GM23338 (cell line): ENCODE measurements around the gene LRRC28. TPM values are rescaled to one million over a fixed set of nuclear protein-coding genes. Genes with fewer than 3 reads are reported as not detected.

ENCODE experiments used
- ATAC-seq: fragments of 200-7000 bp; cut with Tn5 transposase; 3 replicates; pipeline ENCODE4 v1.9.1; 2020
- DNase-seq: peaks from one replicate; pipeline ENCODE4 v3.0.0-alpha.2; 2015; ENCODE audit warnings: low spot score
- H2AFZ ChIP-seq: fragments of 200-600 bp; sonication (generic); 2 replicates; pipeline ENCODE4 v1.8.0; 2016; ENCODE audit warnings: antibody characterized with exemption, mild to moderate bottlenecking, moderate library complexity
- H3F3A ChIP-seq: fragments of 200-600 bp; sonication (generic); replicated peaks from 2 replicates; pipeline ENCODE4 v1.8.0; 2017; ENCODE audit warnings: antibody characterized with exemption, mixed run types, low read depth
- H3K27ac ChIP-seq: fragments of 200-600 bp; sonication (generic); 2 replicates; pipeline ENCODE4 v1.6.1; 2016; ENCODE audit warnings: low read depth
- H3K27me3 ChIP-seq: fragments of 200-600 bp; sonication (generic); 2 replicates; pipeline ENCODE4 v1.8.0; 2016; ENCODE audit warnings: mild to moderate bottlenecking, mixed run types, moderate library complexity; ENCODE audit not compliant: insufficient read depth
- H3K36me3 ChIP-seq: fragments of 200-600 bp; sonication (generic); 2 replicates; pipeline ENCODE4 v1.8.0; 2016; ENCODE audit warnings: mild to moderate bottlenecking; ENCODE audit not compliant: insufficient read depth
- H3K4me1 ChIP-seq: fragments of 200-600 bp; sonication (generic); 2 replicates; pipeline ENCODE4 v1.8.0; 2016; ENCODE audit warnings: mild to moderate bottlenecking, moderate library complexity; ENCODE audit not compliant: insufficient read depth
- H3K4me2 ChIP-seq: fragments of 200-600 bp; sonication (generic); 2 replicates; pipeline ENCODE4 v1.7.1; 2017; ENCODE audit warnings: mixed run types
- H3K4me3 ChIP-seq: fragments of 200-600 bp; sonication (generic); 2 replicates; pipeline ENCODE4 v1.6.1; 2016; ENCODE audit warnings: mixed run types
- H3K79me2 ChIP-seq: fragments of 200-600 bp; sonication (generic); replicated peaks from 2 replicates; pipeline ENCODE4 v1.8.0; 2017; ENCODE audit warnings: mild to moderate bottlenecking; ENCODE audit not compliant: insufficient read depth
- H3K9me2 ChIP-seq: fragments of 200-600 bp; sonication (generic); 2 replicates; pipeline ENCODE4 v1.8.0; 2017; ENCODE audit not compliant: insufficient read depth
- H4K20me1 ChIP-seq: fragments of 200-600 bp; sonication (generic); replicated peaks from 2 replicates; pipeline ENCODE4 v1.8.0; 2017; ENCODE audit warnings: mild to moderate bottlenecking; ENCODE audit not compliant: insufficient read depth
- H3K27ac Mint-ChIP-seq: 2 replicates; pipeline ENCODE4 v1.8.0; 2020; ENCODE audit warnings: inconsistent platforms, mild to moderate bottlenecking, moderate library complexity, mixed read lengths
- H3K27me3 Mint-ChIP-seq: 3 replicates; pipeline ENCODE4 v1.8.0; 2022; ENCODE audit warnings: low read depth, mild to moderate bottlenecking, moderate library complexity, mixed read lengths, inconsistent platforms; ENCODE audit not compliant: insufficient read depth, poor library complexity
- H3K36me3 Mint-ChIP-seq: 3 replicates; pipeline ENCODE4 v1.8.0; 2021; ENCODE audit warnings: low read depth, mild to moderate bottlenecking, inconsistent platforms, moderate library complexity, mixed read lengths
- H3K4me1 Mint-ChIP-seq: 3 replicates; pipeline ENCODE4 v1.8.0; 2020; ENCODE audit warnings: mild to moderate bottlenecking, inconsistent platforms, mixed read lengths
- H3K4me3 Mint-ChIP-seq: 3 replicates; pipeline ENCODE4 v1.8.0; 2021; ENCODE audit warnings: moderate library complexity, mild to moderate bottlenecking, inconsistent platforms, mixed read lengths
- H3K9me3 Mint-ChIP-seq: 3 replicates; pipeline ENCODE4 v1.8.0; 2020; ENCODE audit warnings: moderate library complexity, mild to moderate bottlenecking, inconsistent platforms, mixed read lengths
- CREB1 ChIP-seq: fragments of 250-450 bp; sonication (Bioruptor Pico); IDR thresholded peaks from 2 replicates; pipeline ENCODE4 v1.5.0; 2020; ENCODE audit warnings: low read depth, mild to moderate bottlenecking, moderate library complexity
- CTCF ChIP-seq, 2 experiments: fragments of 200-600 bp in 1 of 2; sonication (generic) in 1 of 2; conservative IDR thresholded peaks; 2 replicates each; pipeline versions ENCODE4 v1.5.1 to v1.6.1; 2016 to 2017; ENCODE audit warnings: antibody characterized with exemption in 2 of 2, low read depth in 2 of 2, mild to moderate bottlenecking in 2 of 2, moderate library complexity in 1 of 2
- EZH2 ChIP-seq: fragments of 200-600 bp; sonication (generic); IDR thresholded peaks from one replicate; pipeline ENCODE4 v1.8.0; 2017; ENCODE audit warnings: antibody characterized with exemption, mild to moderate bottlenecking, low read depth; ENCODE audit not compliant: unreplicated experiment
- JUNB ChIP-seq: IDR thresholded peaks from one replicate; pipeline ENCODE4 v1.6.1; 2016; ENCODE audit warnings: antibody characterized with exemption; ENCODE audit not compliant: unreplicated experiment
- NANOG ChIP-seq: IDR thresholded peaks from 2 replicates; pipeline ENCODE4 v1.6.1; 2016; ENCODE audit warnings: antibody characterized with exemption, borderline replicate concordance
- REST ChIP-seq: IDR thresholded peaks from one replicate; pipeline ENCODE4 v1.6.1; 2018; ENCODE audit warnings: antibody characterized with exemption; ENCODE audit not compliant: unreplicated experiment
- STAT1 ChIP-seq: IDR thresholded peaks from one replicate; pipeline ENCODE4 v1.6.1; 2016; ENCODE audit warnings: antibody characterized with exemption; ENCODE audit not compliant: unreplicated experiment
- ZNF114 ChIP-seq: fragments of 250-450 bp; sonication (Bioruptor Pico); IDR thresholded peaks from 2 replicates; pipeline ENCODE4 v1.5.0; 2020; ENCODE audit warnings: mild to moderate bottlenecking, moderate library complexity
- ZNF331 ChIP-seq: fragments of 250-450 bp; sonication (Bioruptor Pico); IDR thresholded peaks from 2 replicates; pipeline ENCODE4 v1.5.0; 2020; ENCODE audit warnings: low read depth, mild to moderate bottlenecking, moderate library complexity
- ZNF462 ChIP-seq: fragments of 250-450 bp; sonication (Bioruptor Pico); IDR thresholded peaks from 2 replicates; pipeline ENCODE4 v1.5.0; 2020; ENCODE audit warnings: mild to moderate bottlenecking, moderate library complexity
- polyA plus RNA-seq: library from polyadenylated mRNA; unstranded; fragments of >200 nt; fragmentation: Nextera tagmentation; extraction: Ambion mirVana; gene quantifications from 2 replicates; pipeline ENCODE4 v1.2.1, GENCODE V29; 2016
- total RNA-seq: library from RNA; depleted of rRNA; stranded (reverse); fragments of >200 nt; shearing (Covaris generic); gene quantifications from 2 replicates; pipeline ENCODE4 v1.2.3, GENCODE V29; 2014

The LRRC28 gene
- total and polyA plus RNA-seq, 2 experiments from 2014 or later: 12.9 to 28.4 TPM

- DNase-seq: no peak
Measured at GRCh38 chr15:99238849-99239248, 12.4 kb upstream of the LRRC28 start.

GRCh38 chr15:99239545-99240198 is 11.6 kb upstream of the LRRC28 start:
- H3K27ac ChIP-seq: no peak overlapping the region
- no peaks in the 10 kb centered on the region for H4K20me1 ChIP-seq
- H3K27me3 ChIP-seq: no peaks in the 10 kb centered on the region
- ATAC-seq: no peak
- H3K4me2 ChIP-seq: no peak overlapping the region
- Mint-ChIP-seq H3K27me3 (no peaks in the 10 kb centered on the region), H3K9me3 (no peaks in the 10 kb centered on the region), H3K27ac (no peak overlapping the region), H3K4me3 (no peak overlapping the region), H3K4me1 (no peaks in the 10 kb centered on the region), H3K36me3 (peaks cover 3% of the 10 kb centered on the region; the same call in 2 of the 3 replicates)
- no peak overlapping the region for H3K4me3 ChIP-seq
- no peaks in the 10 kb centered on the region for H3K9me2 ChIP-seq
- no peaks in the 10 kb centered on the region for H3K4me1 ChIP-seq
- 0 out of 2 replicates have a peak, but pooled peaks cover 9% of the 10 kb centered on the region for H3K79me2 ChIP-seq
- H3K36me3 ChIP-seq: no peaks in the 10 kb centered on the region
- DNase-seq: no peak
- no peaks in the 10 kb centered on the region for H3F3A ChIP-seq
- H2AFZ ChIP-seq: no peak overlapping the region
- TF ChIP-seq ZNF331 (CRISPR knock-in tag): no peak
- TF ChIP-seq ZNF114 (CRISPR knock-in tag): no peak
- TF ChIP-seq JUNB: no peak
- TF ChIP-seq ZNF462 (CRISPR knock-in tag): no peak
- no peak for TF ChIP-seq STAT1
- TF ChIP-seq CTCF (conservative IDR thresholded peaks at IDR 0.05; ENCODE audit: low read depth in 2 of 2): no peak
- TF ChIP-seq EZH2: no peak
- no peak for TF ChIP-seq NANOG
- TF ChIP-seq CREB1: no peak
- TF ChIP-seq REST: no peak

More at GRCh38 chr15:99238849-99239248, 12.4 kb upstream of the LRRC28 start:
- Histone ChIP-seq H3K27ac (no peak overlapping the region), H3K4me2 (no peak overlapping the region), H3K27me3 (no peaks in the 10 kb centered on the region), H3K9me2 (no peaks in the 10 kb centered on the region), H4K20me1 (no peaks in the 10 kb centered on the region), H3K4me3 (no peak overlapping the region), H2AFZ (no peak overlapping the region), H3K4me1 (no peaks in the 10 kb centered on the region), H3K36me3 (no peaks in the 10 kb centered on the region), H3K79me2 (0 out of 2 replicates have a peak, but pooled peaks cover 6% of the 10 kb centered on the region), H3F3A (no peaks in the 10 kb centered on the region)
- Mint-ChIP-seq H3K27me3 (no peaks in the 10 kb centered on the region), H3K36me3 (peaks cover 6% of the 10 kb centered on the region; the same call in 2 of the 3 replicates), H3K4me3 (no peak overlapping the region), H3K4me1 (no peaks in the 10 kb centered on the region), H3K9me3 (no peaks in the 10 kb centered on the region; the same call in 2 of the 3 replicates), H3K27ac (no peak overlapping the region)
- no peak for ATAC-seq
- no peak for TF ChIP-seq CREB1
